Mesenteric fat pad (tissue), 1 donor: ENCODE data around the gene TC2N. TPM values are rescaled to one million over a fixed set of nuclear protein-coding genes. Genes with fewer than 3 reads are reported as not detected.
"Not testable (repeated sequence)": the region's sequence is repeated elsewhere in the genome, so short reads cannot be mapped to it uniquely, and the experiment has no call there.

Source experiments
- DNase-seq: peaks from one replicate; pipeline ENCODE4 v3.0.0-alpha.2; 2020; ENCODE audit warnings: low spot score
- long read RNA-seq: library from polyadenylated mRNA; unstranded; transcript quantifications from one replicate; pipeline ENCODE4 v2.0.0, GENCODE V29; 2020
- total RNA-seq: library from RNA; stranded (reverse); fragmentation: NEBNext Ultra II Directional; extraction: Animal tissue kit (Norgen Biotek cat#: 25700); gene quantifications from one replicate; pipeline ENCODE4 v1.2.1, GENCODE V29; 2021
- donor health status: DM: yes; HTN: yes; CAD: no.

Gene TC2N
- total RNA-seq, result 19.0 TPM
- long read RNA-seq, partial matches to known transcripts, result 0 of 4 reads
- long read RNA-seq, other reads (novel, unspliced or antisense), result 4 of 4 reads

DNA sequence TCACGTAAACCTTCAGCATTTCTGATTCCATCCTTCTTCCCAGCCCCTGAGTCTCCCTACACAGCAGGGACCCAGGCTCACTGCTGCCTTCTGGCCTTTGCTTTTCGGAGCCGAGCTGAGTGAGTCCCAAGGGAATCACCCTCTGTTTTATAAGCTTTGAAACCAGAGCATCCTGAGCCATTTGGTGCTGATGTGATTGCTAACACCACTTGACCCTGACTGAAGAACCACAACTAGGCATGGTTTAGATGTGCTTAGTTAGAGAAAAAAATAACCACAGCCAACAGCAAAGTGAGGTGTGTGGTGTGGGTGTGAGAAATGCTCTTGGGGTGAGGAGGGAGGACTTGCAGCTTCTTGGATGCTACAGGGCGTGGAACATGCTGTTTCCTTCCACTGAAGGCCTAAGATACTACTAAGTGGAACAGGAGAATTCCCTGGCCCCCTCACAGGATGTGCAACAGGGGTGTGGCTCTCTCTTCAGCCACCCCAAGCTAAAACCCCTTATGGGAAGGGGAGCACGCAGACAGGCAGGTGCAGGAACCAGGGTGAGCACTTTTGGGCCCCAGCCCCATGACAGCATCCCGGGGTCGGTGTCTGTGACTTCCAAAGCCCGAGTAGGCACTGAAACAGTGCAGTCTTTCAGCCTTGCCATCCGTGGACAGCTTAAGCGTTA, at the start of gene TC2N:
Gene TC2N (minus strand): TSS at position 221 of the 673 bp plus-strand sequence. CDS start 53,767 bp downstream, outside the sequence.
- DNase-seq, result no peak

DNA sequence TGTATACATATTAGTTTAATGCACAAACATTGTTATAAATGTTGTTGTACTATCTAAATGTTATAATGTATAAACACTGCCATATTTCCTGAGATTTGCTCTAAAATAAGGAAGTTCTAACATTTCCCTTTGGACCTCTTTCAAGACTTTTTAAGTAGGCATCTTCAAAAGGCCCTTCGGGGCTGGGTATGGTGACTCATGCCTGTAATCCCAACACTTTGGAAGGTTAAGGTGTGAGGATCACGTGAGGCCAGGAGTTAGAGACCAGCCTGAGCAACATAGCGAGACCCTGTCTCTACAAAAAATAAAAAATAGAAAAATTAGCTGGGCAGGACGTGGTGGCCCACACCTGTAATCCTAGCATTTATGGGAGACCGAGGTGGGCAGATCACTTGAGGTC, 44.7 kb upstream of the TC2N start:
- DNase-seq, result no peak

DNA sequence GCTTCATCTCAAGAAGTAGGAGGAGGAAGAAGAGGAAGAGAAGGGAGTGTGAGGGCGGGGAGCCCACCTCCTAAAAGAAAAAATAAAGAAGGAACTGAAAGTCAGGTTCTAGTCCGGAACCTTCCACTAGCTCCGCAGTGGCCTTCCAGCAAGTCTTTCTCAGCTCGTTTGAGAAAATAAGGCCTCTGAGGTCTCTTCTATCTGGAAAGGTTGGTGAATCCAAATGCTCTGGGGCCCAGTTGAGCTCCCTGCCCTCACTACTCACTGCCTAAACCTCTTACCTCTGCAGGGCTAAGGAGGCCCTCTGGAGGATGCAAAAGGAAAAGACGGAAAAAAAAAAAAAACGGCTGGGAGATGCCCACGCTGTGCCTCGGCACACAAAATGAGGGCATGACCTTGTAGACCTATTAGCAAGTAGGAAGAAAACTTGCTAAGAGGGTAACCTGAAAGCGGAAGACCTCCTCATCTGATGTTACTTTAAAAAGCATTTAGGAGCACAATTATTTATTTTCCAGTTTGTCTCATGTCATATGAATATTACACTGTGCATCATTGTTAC, 44.2 kb upstream of the TC2N start:
- no peak for DNase-seq

DNA sequence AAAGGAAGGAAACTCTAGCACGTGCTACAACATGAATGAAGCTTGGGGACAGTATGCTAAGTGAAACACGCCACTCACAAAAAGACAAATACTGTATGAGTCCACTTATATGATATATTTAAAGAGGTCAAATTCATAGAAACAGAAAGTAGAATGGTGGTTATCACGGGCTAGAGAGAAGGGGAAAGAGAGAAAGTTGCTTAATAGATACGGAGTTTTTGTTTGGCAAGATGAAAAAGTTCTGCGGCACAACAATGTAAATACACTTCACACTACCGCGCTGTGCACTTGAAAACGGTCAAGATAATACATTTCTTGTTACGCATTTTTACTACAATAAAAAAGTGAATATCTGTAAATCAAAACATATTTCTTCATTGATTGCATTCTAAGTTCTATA, 42.9 kb upstream of the TC2N start:
- no peak for DNase-seq

DNA sequence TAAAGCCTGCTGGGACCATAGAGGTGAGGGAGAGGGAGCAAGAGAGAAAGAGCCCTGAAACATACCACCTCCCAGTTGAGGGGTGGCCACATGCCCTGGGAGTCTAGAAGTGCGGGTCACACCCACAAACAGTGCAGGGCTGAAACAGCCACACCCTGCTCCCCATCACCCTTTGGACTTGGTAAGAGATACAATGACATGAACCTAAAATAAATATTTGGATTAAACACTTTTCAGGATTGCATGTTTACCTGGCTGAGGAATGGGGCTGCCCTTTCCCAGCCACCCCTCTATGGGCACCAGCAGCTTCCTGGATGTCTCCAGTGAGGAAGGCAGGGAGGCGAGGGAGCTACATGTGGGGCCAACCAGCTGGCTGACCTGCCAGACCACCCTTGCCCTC, 39.0 kb upstream of the TC2N start:
- no peak for DNase-seq

DNA sequence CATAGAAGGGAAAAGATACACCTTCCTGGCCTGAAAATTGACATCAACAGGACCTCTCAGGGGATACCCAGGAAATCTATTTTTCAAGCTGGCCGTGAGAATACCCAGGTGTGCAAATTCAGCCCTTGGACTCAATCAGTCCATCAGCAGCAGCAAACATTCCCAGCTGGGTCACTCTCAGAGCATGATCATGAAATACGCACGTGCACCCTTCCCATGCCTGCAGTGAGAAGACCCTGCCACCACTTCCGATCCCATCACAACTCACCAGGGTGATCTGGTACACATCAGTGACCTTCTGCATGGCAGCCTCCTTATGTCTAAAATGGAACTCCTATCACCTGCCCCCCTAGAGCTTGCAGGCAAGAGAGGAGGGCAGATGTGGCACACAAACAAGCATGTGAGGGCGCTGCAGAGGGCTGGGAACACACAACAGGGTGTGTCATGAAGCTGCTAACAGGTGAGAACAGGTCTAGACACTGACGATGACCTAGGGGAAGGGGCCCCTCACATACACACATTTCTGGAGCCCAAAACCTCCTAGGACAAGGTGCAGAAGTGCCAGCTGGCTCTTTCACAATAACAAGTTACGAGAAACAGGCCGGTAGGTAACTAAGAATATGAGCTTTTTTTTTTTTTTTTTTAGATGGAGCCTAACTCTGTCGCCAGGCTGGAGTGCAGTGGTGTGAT, 37.8 kb upstream of the TC2N start:
- DNase-seq, result no peak

DNA sequence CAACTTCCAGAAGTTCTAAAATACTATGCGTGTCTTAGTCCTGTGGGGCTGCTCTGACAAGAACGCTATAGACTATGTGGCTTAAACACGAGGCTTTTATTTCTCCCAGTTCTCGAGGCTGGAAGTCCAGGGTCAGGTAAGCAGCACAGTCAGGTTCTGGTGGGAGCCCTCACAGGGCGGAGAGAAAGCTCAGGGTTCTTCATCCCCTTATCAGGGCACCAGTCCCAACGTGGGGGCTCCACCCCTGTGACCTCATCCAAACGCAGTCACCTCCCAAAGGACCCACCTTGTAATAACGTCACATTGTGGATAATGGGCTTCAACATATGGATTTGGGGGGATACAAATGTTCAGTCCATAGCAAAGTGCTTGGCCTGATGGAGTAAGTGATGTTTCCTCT, 37.1 kb upstream of the TC2N start:
- no peak for DNase-seq

DNA sequence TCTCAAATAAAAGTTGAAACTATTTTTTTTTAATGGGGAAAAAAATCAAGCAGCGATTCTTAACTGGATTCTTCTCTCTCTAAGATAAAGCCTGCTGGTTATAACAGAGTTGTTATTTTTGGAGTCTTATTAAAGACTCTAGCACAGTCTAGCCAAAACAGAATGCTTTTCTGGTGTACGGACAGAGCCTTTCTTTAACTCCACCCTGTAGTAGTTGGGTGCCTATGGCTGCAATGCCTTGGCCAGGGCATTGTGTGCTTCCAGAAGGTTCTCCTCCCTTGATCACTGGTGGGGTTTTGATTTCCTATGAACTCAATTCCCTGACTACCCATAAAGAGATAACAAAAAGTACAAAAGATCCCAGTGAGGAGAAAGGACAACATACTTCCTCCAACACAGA, 35.7 kb upstream of the TC2N start:
- DNase-seq, result no peak

DNA sequence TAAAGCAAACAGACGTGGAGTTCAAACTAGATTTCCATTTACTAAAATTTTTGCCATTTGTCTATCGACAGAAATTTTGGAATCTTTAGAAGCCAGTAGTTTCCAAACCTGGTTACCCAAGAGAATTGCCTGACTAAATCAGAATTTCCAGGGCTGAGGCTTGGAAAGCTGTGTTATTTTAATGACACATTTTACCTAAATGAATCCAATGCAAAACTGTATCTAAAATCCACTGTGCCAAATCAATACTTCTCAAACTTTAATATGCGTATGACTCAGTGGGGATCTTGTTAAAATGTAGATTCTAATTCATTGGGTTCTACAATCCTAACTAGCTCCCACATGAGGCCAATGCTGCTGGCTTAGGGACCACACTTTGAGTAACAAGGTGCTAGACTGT, 35.0 kb upstream of the TC2N start:
- DNase-seq, result no peak

DNA sequence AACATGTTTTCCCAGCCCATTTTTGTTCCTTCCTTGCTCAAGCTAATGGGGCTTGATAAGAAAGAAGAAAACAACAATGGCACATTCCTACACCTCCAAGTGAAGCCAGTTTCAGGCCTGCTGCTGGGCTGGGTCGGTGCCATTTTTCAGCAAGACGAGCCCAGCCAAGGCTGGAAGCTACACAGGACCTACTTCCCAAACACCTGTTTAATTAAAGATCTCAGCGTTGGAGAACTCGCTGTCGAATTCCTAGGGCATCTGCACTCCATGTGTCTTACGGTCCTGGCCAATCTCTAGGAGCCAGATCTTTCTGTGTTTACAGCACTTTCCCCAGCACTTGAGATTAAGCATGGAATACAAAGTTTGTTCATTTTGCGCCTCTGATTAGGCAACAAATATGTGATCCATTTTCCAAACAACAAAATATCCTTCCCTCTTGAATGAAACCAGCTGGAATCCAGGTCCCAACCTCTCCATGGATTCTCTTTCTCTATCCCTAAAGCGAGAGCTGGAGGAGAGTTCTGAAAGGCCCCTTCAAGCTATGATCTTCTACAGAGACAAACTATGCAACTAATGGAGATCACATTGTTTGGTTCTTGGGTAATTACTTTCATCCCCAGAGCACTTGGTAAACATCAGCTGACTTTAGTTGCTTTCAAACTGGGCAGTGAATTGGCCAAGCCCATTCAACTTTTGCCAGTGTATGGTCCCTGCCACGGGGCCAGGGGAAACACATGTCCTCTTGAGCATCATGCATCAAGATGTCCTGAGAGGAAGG, 34.3 kb upstream of the TC2N start:
- DNase-seq, result no peak

DNA sequence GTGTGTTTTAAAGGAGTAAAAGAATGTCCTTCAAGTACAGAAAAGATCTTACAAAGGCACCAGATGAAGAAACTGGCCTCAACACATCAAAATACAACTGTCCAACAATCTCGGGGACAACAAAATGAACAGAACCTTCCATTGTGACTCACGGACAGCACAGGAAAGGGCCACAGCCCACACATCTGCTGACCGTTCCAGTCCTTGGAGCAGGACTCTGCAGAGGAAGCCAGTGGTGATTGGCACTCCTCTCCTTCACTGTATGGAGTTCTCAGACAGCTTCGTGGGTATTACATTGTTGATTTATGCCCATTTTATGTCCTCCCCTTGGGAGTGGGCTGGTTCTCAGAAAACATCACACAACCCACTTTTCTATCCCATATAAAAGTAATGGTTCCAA, 32.5 kb upstream of the TC2N start:
- no peak for DNase-seq

DNA sequence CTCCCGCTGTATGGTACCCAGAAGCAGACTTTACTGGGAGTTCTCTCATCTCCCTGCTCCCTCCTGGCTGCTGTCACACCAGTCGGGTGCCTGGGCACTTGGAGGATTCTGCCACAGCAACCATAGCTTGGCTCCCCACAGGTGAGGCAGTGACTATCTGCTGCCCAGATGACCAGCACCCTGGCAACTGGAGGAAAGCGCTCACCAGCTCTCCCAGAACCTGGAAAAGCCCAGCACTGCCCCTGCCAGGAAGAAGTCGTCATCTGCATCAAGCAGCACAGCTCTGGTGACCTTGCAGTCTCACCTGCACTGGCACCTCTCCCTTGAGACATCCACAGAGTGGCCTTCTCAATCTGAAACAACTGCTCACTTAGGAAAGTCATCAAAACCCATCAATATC, 31.9 kb upstream of the TC2N start:
- DNase-seq, result no peak

DNA sequence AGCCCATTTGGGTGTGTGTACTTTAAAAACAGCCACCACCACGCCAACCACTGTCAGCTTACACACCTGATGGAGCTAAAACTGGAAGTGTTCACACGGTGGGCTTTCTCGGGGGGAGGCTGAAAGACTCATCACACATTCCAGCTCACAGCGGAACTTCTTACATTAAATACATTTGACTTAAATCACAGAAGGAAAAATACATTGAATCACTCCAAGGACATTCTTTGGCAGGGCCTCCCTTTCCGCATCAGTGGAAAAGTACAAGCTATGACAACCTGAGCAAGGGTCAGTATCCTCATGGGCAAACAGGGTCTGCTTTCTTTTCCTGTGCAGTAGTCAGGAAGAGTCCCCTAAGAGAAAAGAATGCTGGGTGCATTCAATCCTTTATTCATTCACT, 31.0 kb upstream of the TC2N start:
- no peak for DNase-seq

DNA sequence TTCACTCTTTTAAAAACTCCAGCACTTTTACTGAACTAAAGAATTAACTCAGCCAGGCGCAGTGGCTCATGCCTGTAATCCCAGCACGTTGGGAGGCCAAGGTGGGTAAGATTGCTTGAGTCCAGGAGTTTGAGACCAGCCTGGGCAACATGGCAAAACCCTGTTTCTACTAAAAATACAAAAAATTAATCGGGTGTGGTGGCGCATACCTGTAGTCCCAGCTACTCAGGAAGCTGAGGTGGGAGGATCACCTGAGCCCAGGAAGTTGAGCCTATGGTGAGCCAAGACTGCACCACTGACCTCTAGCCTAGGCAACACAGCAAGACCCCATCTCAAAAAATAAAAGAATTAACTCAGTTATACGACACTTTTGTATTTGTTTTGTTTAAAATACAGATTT, 30.4 kb upstream of the TC2N start:
- not testable (repeated sequence) for DNase-seq

DNA sequence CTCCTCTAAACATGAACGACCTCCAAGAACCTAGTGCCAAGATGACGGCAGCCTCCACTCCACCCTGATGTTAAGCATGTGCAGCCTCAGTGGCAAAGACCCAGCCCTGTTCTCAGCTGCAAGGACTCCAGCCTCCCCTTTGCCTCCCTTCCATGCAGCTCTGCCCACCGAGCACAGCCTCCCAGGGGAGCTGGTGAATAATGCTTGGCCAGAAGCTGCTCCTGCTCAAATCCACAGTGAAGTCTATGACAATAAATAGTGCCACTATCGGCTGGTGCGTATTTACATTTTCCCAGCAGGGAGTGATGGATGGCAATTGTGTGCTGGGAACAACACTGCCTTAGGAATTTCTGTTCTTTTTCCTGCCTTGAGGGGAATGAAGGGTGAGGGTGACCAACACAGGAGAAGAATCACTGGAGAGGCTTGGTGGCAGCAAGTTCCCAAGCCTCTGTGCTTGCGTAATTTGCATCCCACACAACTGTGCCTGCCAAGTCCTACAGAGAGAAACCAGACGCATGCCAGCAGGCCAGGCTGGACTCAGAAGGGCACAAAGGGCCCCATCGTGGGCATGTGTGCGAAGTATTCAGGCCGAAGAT, 29.9 kb upstream of the TC2N start:
- no peak for DNase-seq

DNA sequence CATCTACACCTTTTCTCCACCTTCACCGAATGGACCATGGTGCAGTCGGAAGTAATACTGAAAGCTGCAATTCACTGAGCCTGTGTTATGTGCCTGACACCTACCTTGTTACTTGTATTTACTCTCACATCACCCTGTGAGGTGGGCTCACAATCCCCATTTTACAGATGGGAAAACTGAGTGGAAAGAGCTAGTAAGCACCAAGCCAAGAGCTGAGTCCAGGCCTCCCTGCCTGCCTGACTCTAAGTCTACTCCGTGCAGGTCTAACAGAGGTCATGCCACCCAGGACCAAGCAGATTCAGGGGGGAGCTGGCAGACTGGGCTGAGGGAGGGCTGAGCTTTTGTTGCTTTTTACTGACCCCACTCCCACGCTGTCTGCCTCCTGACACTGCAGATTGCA, 29.1 kb upstream of the TC2N start:
- DNase-seq, result no peak

DNA sequence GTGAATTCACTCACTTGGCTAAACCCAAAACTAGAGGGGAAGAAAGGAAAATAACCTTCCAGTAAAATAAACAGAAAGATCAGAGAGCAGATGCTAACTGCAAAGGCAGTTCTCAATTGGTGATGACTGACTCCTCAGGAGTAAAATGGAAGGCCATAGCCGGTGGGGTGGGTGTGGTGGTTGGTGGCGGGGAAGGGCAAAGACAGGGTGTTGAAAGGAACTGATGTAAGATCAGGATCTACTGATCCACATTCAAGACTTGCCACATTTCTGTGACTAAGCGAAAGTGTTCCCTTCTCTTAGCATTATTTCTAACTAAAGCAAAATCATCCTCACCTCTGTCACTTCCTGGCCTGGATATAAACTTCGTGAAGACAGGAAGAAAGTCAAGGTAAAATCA, 26.3 kb upstream of the TC2N start:
- DNase-seq, result no peak

DNA sequence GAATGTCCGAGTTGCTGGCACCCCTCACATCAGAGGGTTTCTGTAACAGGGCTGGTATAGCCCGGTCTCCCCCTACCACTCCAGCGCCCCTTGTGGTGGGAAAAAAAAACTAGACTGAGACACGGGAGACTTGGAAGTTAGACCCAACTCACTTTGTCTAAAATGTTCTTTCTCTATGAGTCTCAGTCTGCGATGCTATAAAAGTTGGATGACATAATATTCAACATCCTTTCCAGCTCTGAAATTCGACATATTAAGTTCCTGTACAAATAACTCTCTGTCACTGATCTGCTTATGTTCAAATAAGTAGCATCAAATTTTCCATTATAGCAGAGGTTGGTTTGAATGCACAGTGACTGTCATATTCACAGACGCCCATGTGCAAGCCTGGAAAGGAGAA, 25.7 kb upstream of the TC2N start:
- no peak for DNase-seq

DNA sequence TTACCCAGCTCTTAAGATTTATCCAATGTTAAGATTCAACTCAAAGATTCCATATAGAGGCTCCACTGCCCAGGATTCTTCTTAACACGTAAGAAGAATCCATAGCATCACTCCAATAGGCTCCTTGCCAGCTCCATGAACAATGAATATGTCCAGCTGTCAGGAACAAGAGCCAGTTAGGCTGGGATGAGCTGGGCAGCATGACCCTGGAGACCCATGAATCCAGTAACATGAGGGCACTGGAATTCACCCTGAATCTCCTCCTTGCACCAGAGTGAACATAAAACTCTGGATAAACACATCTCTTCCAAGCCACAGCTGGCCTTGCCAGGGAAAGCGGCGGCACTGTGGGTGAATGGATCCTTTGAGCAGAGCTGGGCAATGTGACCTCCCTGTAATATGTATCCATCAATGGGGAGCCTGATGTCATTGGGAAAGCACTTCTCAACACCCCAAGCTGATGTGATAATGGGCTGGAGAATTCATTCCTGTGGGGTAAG, 24.4 kb upstream of the TC2N start:
- no peak for DNase-seq

DNA sequence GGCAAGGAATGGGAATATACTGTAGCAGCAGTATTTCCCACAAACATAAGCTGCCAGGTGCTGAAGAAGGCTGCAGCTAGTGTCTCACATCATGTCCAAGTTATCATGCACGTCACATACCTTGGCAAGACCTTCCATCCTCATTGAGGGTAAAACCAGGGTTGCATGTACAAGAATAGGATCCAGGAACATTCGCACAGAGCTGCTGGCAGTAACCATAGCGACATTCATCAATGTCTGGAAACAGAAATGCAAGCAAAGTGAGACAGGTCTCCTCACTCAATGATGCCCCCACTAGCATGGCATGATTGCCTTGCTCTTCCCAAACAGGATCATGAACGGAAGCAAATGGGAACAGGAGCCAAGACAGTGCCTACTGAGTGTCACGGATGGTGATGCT, 23.8 kb upstream of the TC2N start:
- no peak for DNase-seq

DNA sequence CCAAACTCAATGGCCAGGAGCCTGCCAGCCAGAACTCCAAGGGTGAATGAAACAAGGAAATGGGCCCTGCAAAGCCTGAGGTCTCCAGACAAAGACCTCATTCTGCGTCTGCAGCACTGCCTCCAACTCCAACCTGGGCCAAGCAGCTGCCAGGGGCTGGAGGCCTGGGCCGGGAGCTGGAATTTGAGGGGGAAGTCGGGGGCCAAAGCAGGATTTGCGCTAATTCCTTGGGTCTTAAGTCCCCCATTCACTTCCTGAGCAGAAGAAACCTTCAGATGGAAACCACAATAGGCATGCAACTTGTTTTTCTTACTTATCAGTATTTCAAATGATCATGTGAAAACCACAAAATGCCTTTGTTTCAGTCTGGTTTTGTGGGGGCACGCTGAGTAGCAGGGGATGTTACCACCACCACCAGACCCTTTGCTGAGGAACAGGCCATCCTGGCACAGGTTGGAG, 23.0 kb upstream of the TC2N start:
- DNase-seq, result no peak
